Effector memory CD4-positive, alpha-beta T cell (primary cell): Measurements from ENCODE around the gene FIGNL1.

ENCODE experiments used
- DNase-seq, 3 donors: peaks; one replicate each; pipeline ENCODE4 v3.0.0-alpha.2; 2020
- H3K27ac ChIP-seq: 2 replicates; pipeline ENCODE4 v1.7.0; 2013; ENCODE audit warnings: mild to moderate bottlenecking, low read length, moderate library complexity; ENCODE audit not compliant: insufficient read depth, poor library complexity, severe bottlenecking
- H3K27me3 ChIP-seq: replicated peaks from 2 replicates; pipeline ENCODE4 v1.7.0; 2013; ENCODE audit warnings: mild to moderate bottlenecking, low read length; ENCODE audit not compliant: insufficient read depth, control insufficient read depth, poor library complexity, severe bottlenecking
- H3K36me3 ChIP-seq: 2 replicates; pipeline ENCODE4 v1.7.0; 2013; ENCODE audit warnings: mild to moderate bottlenecking, low read length, moderate library complexity; ENCODE audit not compliant: control insufficient read depth, insufficient read depth
- H3K4me1 ChIP-seq: 2 replicates; pipeline ENCODE4 v1.7.0; 2013; ENCODE audit warnings: low read length, mild to moderate bottlenecking; ENCODE audit not compliant: control insufficient read depth, insufficient read depth, poor library complexity, severe bottlenecking
- H3K4me3 ChIP-seq: 2 replicates; pipeline ENCODE4 v1.7.0; 2013; ENCODE audit warnings: low read length, low read depth, mild to moderate bottlenecking; ENCODE audit not compliant: insufficient read depth, poor library complexity, severe bottlenecking
- H3K9me3 ChIP-seq: 2 replicates; pipeline ENCODE4 v1.7.0; 2013; ENCODE audit warnings: mild to moderate bottlenecking, low read length, moderate library complexity; ENCODE audit not compliant: control insufficient read depth

Gene FIGNL1

GRCh38 chr7:50400114-50400513 lies 50.0 kb downstream of the FIGNL1 start:
- no peak overlapping the region for H3K4me3 ChIP-seq
- H3K27ac ChIP-seq, result no peak overlapping the region
- no peaks in the 10 kb centered on the region for H3K27me3 ChIP-seq
- H3K36me3 ChIP-seq, result peaks cover 53% of the 10 kb centered on the region
- peaks cover 20% of the 10 kb centered on the region for H3K4me1 ChIP-seq
- H3K9me3 ChIP-seq, result no peaks in the 10 kb centered on the region
- no peak for DNase-seq

- Histone ChIP-seq H3K27ac (no peak overlapping the region), H3K4me3 (no peak overlapping the region), H3K9me3 (no peaks in the 10 kb centered on the region), H3K36me3 (peaks cover 55% of the 10 kb centered on the region), H3K4me1 (peaks cover 25% of the 10 kb centered on the region), H3K27me3 (no peaks in the 10 kb centered on the region)
- DNase-seq, result no peak
Observed at GRCh38 chr7:50399635-50400034, 50.5 kb downstream of the FIGNL1 start.

- DNase-seq, result no peak
- Histone ChIP-seq H3K27me3 (no peaks in the 10 kb centered on the region), H3K9me3 (no peaks in the 10 kb centered on the region), H3K27ac (peak overlapping the region; percentile 75), H3K36me3 (peaks cover 59% of the 10 kb centered on the region), H3K4me1 (peaks cover 30% of the 10 kb centered on the region), H3K4me3 (no peak overlapping the region)
Observed at GRCh38 chr7:50399206-50399605, 50.9 kb downstream of the FIGNL1 start.

GRCh38 chr7:50397971-50398324 lies 52.2 kb downstream of the FIGNL1 start:
- peaks cover 61% of the 10 kb centered on the region for H3K36me3 ChIP-seq
- peaks cover 42% of the 10 kb centered on the region for H3K4me1 ChIP-seq

GRCh38 chr7:50397320-50397970 lies 52.7 kb downstream of the FIGNL1 start:
- peaks cover 61% of the 10 kb centered on the region for H3K36me3 ChIP-seq

More at GRCh38 chr7:50397971-50398324, 52.2 kb downstream of the FIGNL1 start:
- H3K27me3 ChIP-seq, result no peaks in the 10 kb centered on the region
- no peak for DNase-seq
- H3K4me3 ChIP-seq, result no peak overlapping the region
- peak overlapping the region; percentile 75 for H3K27ac ChIP-seq
- no peaks in the 10 kb centered on the region for H3K9me3 ChIP-seq

GRCh38 chr7:50396856-50397255 lies 53.3 kb downstream of the FIGNL1 start:
- Histone ChIP-seq H3K27me3 (no peaks in the 10 kb centered on the region), H3K27ac (peak overlapping the region; percentile 75), H3K9me3 (no peaks in the 10 kb centered on the region), H3K36me3 (peaks cover 61% of the 10 kb centered on the region), H3K4me3 (peak overlapping the region; percentile 22), H3K4me1 (peaks cover 53% of the 10 kb centered on the region)
- DNase-seq, result peak in 1 of 3 donors; percentile 12

More at GRCh38 chr7:50397320-50397970, 52.7 kb downstream of the FIGNL1 start:
- Histone ChIP-seq H3K4me1 (peaks cover 47% of the 10 kb centered on the region), H3K9me3 (no peaks in the 10 kb centered on the region), H3K27me3 (no peaks in the 10 kb centered on the region), H3K4me3 (no peak overlapping the region), H3K27ac (peak overlapping the region; percentile 75)
- peak in 2 of 3 donors; percentile 17 to 23 for DNase-seq

- Histone ChIP-seq H3K27ac (peak overlapping the region; percentile 75), H3K36me3 (peaks cover 55% of the 10 kb centered on the region), H3K4me3 (no peak overlapping the region), H3K9me3 (no peaks in the 10 kb centered on the region), H3K4me1 (peaks cover 69% of the 10 kb centered on the region), H3K27me3 (no peaks in the 10 kb centered on the region)
- no peak for DNase-seq
Observed at GRCh38 chr7:50394315-50394714, 55.8 kb downstream of the FIGNL1 start.
